ENCODE data around the gene ANKZF1. TPM values are rescaled to one million over a fixed set of nuclear protein-coding genes. Genes with fewer than 3 reads are reported as not detected.

Gene ANKZF1
- total and polyA plus RNA-seq, 10 of the 15 experiments (the other 5 are each of a cell fraction or from before 2014, with no cell fraction given), result 3.1 to 104 (median 35.0) TPM

DNA sequence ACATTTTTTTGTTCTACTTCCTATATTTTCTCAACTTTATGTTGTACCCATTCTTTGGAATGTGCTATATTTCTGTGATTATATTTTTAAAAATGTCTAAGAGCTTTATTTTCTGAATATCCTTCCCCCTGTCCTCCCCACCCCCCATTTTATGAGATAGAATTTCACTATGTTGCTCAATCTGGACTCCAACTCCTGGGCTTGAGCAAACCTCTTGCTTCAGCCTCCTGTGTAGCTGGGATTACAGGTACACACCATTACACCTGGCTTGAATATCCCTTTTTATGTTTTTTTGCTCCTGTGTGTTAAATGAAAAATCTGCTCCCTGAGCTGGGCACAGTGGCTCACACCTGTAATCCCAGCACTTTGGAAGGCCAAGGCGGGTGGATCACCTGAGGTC lies 32.2 kb upstream of the ANKZF1 start:
- no peaks in the 10 kb centered on the region for H3K27me3 ChIP-seq (replicated peaks in 1 of 2; ENCODE audit: control insufficient read depth in 2 of 2, insufficient read depth in 2 of 2, low read length in 1 of 2)
- H3K4me1 ChIP-seq (ENCODE audit: control insufficient read depth, insufficient read depth, low read length), result no peaks in the 10 kb centered on the region
- FAIRE-seq, result no peak
- no peak overlapping the region for H2AFZ ChIP-seq (ENCODE audit: control insufficient read depth, low read depth, low read length)
- CTCF ChIA-PET, result interaction anchor here (0.7 to 1.3 kb wide), 3 partner anchors 17 to 26 kb away, joined by 3 read pairs; no protein-coding TSS in a partner anchor
- BruUV-seq (replicated peaks), result no TSS peak
- no peak overlapping the region for H3K4me3 ChIP-seq
- H3K36me3 ChIP-seq (ENCODE audit: control insufficient read depth in 2 of 2, insufficient read depth in 2 of 2, low read length in 1 of 2), result no peaks in the 10 kb centered on the region
- intact Hi-C loops (cut with micrococcal nuclease; ENCODE audit: unreplicated experiment), result no loop called here
- no peak overlapping the region for H3K27ac ChIP-seq (ENCODE audit: control insufficient read depth, insufficient read depth)
- WGBS (ENCODE audit: insufficient coverage, insufficient replicate concordance, low lambda C conversion rate, missing lambda C conversion rate), result 0% methylated on average over 1 of the region's 1 CpG
- no peak overlapping the region for H3K9ac ChIP-seq (ENCODE audit: control insufficient read depth, insufficient read depth, low read length)
- SMC1A ChIA-PET (ENCODE audit: uncharacterized antibody, unreplicated experiment), result no interaction called here
- no peaks in the 10 kb centered on the region for H3K9me3 ChIP-seq (replicated peaks; ENCODE audit: control insufficient read depth, insufficient read depth, low read length)
- ATAC-seq, result no peak
- POLR2A ChIA-PET, result interaction anchor here (0.7 kb wide), 1 partner anchor 61 kb away, joined by 3 read pairs; no protein-coding TSS in a partner anchor
- RAD21 ChIA-PET (ENCODE audit: unreplicated experiment), result interaction anchor here (1.0 kb wide), 1 partner anchor 9 kb away, joined by 3 read pairs; no protein-coding TSS in a partner anchor
- no peaks in the 10 kb centered on the region for H4K20me1 ChIP-seq (ENCODE audit: control insufficient read depth, insufficient read depth)
- no peak for DNase-seq (ENCODE audit: low read depth, low spot score)
- in situ Hi-C loops (cut with MboI), result no loop called here
- H3K4me2 ChIP-seq (ENCODE audit: control insufficient read depth, insufficient read depth), result no peak overlapping the region
- H3K79me2 ChIP-seq (ENCODE audit: control insufficient read depth, insufficient read depth, low read length), result no peaks in the 10 kb centered on the region
- TF ChIP-seq SMC3 (IDR thresholded peaks at IDR 0.05; ENCODE audit: borderline replicate concordance, low read length) (no peak), ZBTB40 (IDR thresholded peaks at IDR 0.05; ENCODE audit: borderline replicate concordance) (no peak), IKZF1 (conservative IDR thresholded peaks at IDR 0.05) (no peak), CBX5 (IDR thresholded peaks at IDR 0.05; ENCODE audit: low read depth) (no peak), ZNF274 (IDR thresholded peaks at IDR 0.05; ENCODE audit: insufficient read depth, insufficient read length) (no peak), BCLAF1 (IDR thresholded peaks at IDR 0.05) (no peak), RFX5 (IDR thresholded peaks at IDR 0.05; ENCODE audit: low read depth, low read length) (no peak), MTA3 (IDR thresholded peaks at IDR 0.05; ENCODE audit: borderline replicate concordance, low read length) (no peak), EZH2 (IDR thresholded peaks at IDR 0.05; ENCODE audit: borderline replicate concordance, control insufficient read depth, low read depth, low read length) (no peak), NRF1 (conservative IDR thresholded peaks at IDR 0.05; ENCODE audit: low read depth, low read length) (no peak), E4F1 (IDR thresholded peaks at IDR 0.05; ENCODE audit: borderline replicate concordance, partially characterized antibody) (no peak)
- TF ChIP-seq, protein P1, sequence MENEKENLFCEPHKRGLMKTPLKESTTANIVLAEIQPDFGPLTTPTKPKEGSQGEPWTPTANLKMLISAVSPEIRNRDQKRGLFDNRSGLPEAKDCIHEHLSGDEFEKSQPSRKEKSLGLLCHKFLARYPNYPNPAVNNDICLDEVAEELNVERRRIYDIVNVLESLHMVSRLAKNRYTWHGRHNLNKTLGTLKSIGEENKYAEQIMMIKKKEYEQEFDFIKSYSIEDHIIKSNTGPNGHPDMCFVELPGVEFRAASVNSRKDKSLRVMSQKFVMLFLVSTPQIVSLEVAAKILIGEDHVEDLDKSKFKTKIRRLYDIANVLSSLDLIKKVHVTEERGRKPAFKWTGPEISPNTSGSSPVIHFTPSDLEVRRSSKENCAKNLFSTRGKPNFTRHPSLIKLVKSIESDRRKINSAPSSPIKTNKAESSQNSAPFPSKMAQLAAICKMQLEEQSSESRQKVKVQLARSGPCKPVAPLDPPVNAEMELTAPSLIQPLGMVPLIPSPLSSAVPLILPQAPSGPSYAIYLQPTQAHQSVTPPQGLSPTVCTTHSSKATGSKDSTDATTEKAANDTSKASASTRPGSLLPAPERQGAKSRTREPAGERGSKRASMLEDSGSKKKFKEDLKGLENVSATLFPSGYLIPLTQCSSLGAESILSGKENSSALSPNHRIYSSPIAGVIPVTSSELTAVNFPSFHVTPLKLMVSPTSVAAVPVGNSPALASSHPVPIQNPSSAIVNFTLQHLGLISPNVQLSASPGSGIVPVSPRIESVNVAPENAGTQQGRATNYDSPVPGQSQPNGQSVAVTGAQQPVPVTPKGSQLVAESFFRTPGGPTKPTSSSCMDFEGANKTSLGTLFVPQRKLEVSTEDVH (IDR thresholded peaks at IDR 0.05; ENCODE audit: low read depth, partially characterized antibody), result no peak
